GM15510 (cell line): ENCODE results near the gene IFITM2.

Source experiments
- POLR2A ChIP-seq: IDR thresholded peaks from 3 replicates; pipeline ENCODE4 v1.6.1; 2011; ENCODE audit warnings: borderline replicate concordance; ENCODE audit not compliant: insufficient read length; ENCODE audit errors: extremely low read depth

IFITM2 gene

GRCh38 chr11:346529-346928 is 38.9 kb downstream of the IFITM2 start:
- no peak for TF ChIP-seq POLR2A

GRCh38 chr11:350723-351255 is 43.2 kb downstream of the IFITM2 start:
- TF ChIP-seq POLR2A: peak; percentile 23

GRCh38 chr11:351411-351810 is 43.8 kb downstream of the IFITM2 start:
- no peak for TF ChIP-seq POLR2A

- TF ChIP-seq POLR2A: no peak
Observed at GRCh38 chr11:352456-353031, 44.9 kb downstream of the IFITM2 start.

GRCh38 chr11:353179-353873 is 45.7 kb downstream of the IFITM2 start:
- no peak for TF ChIP-seq POLR2A

GRCh38 chr11:355581-356458 is 48.2 kb downstream of the IFITM2 start:
- TF ChIP-seq POLR2A: peak; percentile 80

- no peak for TF ChIP-seq POLR2A
Observed at GRCh38 chr11:356610-357009, 49.0 kb downstream of the IFITM2 start.

- no peak for TF ChIP-seq POLR2A
Observed at GRCh38 chr11:357582-357981, 50.0 kb downstream of the IFITM2 start.

- no peak for TF ChIP-seq POLR2A
Observed at GRCh38 chr11:358129-358800, 50.6 kb downstream of the IFITM2 start.
